PC-3 (cell line): Measurements from ENCODE around the gene RXRA. TPM values are rescaled to one million over a fixed set of nuclear protein-coding genes. Genes with fewer than 3 reads are reported as not detected.

Source experiments
- ATAC-seq: fragments of 200-7000 bp; cut with Tn5 transposase; 2 replicates; pipeline ENCODE4 v1.9.1; 2020; ENCODE audit warnings: mild to moderate bottlenecking, moderate library complexity
- BruUV-seq: library from RNA; stranded (reverse); fragments of 400-500 nt; replicated peaks from 2 replicates; lab custom pipeline; 2021; lab: Mats Ljungman, UMichigan
- CTCF ChIA-PET: fragments of 300-600 bp; sonication (Branson Sonifier 250); formaldehyde crosslinking; loops from one replicate; lab custom pipeline; 2022; ENCODE audit warnings: antibody characterized with exemption; lab: Charles Lee
- POLR2A ChIA-PET: fragments of 300-600 bp; sonication (Branson Sonifier 250); formaldehyde crosslinking; loops from one replicate; lab custom pipeline; 2022; ENCODE audit warnings: antibody characterized with exemption; ENCODE audit not compliant: unreplicated experiment; lab: Charles Lee
- DNase-seq: peaks from one replicate; pipeline ENCODE4 v3.0.0-alpha.2; 2015
- H2AFZ ChIP-seq: fragments of 300-600 bp; sonication (generic); 2 replicates; pipeline ENCODE4 v1.6.0; 2016; ENCODE audit warnings: antibody characterized with exemption, low read length
- H3F3A ChIP-seq: fragments of 300-600 bp; sonication (generic); one replicate; pipeline ENCODE4 v1.6.0; 2017; ENCODE audit warnings: antibody characterized with exemption, low read length, control low read depth, mild to moderate bottlenecking; ENCODE audit not compliant: unreplicated experiment
- H3K27ac ChIP-seq: fragments of 300-600 bp; sonication (generic); 2 replicates; pipeline ENCODE4 v1.5.1; 2016; ENCODE audit warnings: mild to moderate bottlenecking, low read length
- H3K27me3 ChIP-seq: fragments of 300-600 bp; sonication (generic); 2 replicates; pipeline ENCODE4 v1.6.1; 2016; ENCODE audit warnings: low read length, mixed read lengths
- H3K36me3 ChIP-seq: fragments of 300-600 bp; sonication (generic); 2 replicates; pipeline ENCODE4 v1.6.1; 2016; ENCODE audit warnings: low read depth, mixed run types, low read length, mixed read lengths
- H3K4me1 ChIP-seq: fragments of 300-600 bp; sonication (generic); 2 replicates; pipeline ENCODE4 v1.5.1; 2016; ENCODE audit warnings: low read length; ENCODE audit not compliant: insufficient read depth
- H3K4me2 ChIP-seq: fragments of 300-600 bp; sonication (generic); 2 replicates; pipeline ENCODE4 v1.6.0; 2016; ENCODE audit warnings: low read length
- H3K4me3 ChIP-seq: fragments of 300-600 bp; sonication (generic); 2 replicates; pipeline ENCODE4 v1.5.1; 2016; ENCODE audit warnings: mild to moderate bottlenecking, low read length, mixed read lengths
- H3K79me2 ChIP-seq: fragments of 300-600 bp; sonication (generic); 2 replicates; pipeline ENCODE4 v1.6.1; 2017; ENCODE audit warnings: low read length, mixed read lengths
- H3K9ac ChIP-seq: fragments of 300-600 bp; sonication (generic); 2 replicates; pipeline ENCODE4 v1.6.0; 2016; ENCODE audit warnings: mild to moderate bottlenecking, low read length
- H3K9me2 ChIP-seq: fragments of 300-600 bp; sonication (generic); replicated peaks from 2 replicates; pipeline ENCODE4 v1.6.1; 2016; ENCODE audit warnings: mixed run types, low read length, mixed read lengths
- H3K9me3 ChIP-seq: fragments of 300-600 bp; sonication (generic); 2 replicates; pipeline ENCODE4 v1.6.1; 2016; ENCODE audit warnings: low read length, mixed read lengths
- H4K20me1 ChIP-seq: fragments of 300-600 bp; sonication (generic); 2 replicates; pipeline ENCODE4 v1.6.1; 2016; ENCODE audit warnings: low read length, mixed read lengths
- CTCF ChIP-seq: fragments of 300-600 bp; sonication (generic); conservative IDR thresholded peaks from 2 replicates; pipeline ENCODE4 v1.5.1; 2017; ENCODE audit warnings: antibody characterized with exemption, low read depth, mild to moderate bottlenecking, low read length
- EZH2 ChIP-seq: fragments of 300-600 bp; sonication (generic); IDR thresholded peaks from one replicate; pipeline ENCODE4 v1.6.1; 2017; ENCODE audit warnings: antibody characterized with exemption, mild to moderate bottlenecking, low read length; ENCODE audit not compliant: unreplicated experiment
- EZH2phosphoT487 ChIP-seq: fragments of 300-600 bp; sonication (generic); IDR thresholded peaks from 2 replicates; pipeline ENCODE4 v1.6.1; 2018; ENCODE audit warnings: mild to moderate bottlenecking, antibody characterized with exemption, low read length, borderline replicate concordance
- intact Hi-C: fragments of 100-400 bp; cut with micrococcal nuclease; formaldehyde crosslinking; loops from 2 replicates; pipeline ENCODE4 v1.9.0; 2023
- total RNA-seq: library from RNA; depleted of rRNA; stranded (reverse); fragments of >200 nt; gene quantifications from 2 replicates; pipeline ENCODE4 v1.2.3, GENCODE V29; 2014

RXRA gene
- total RNA-seq, 1 experiment from 2014 or later = 17.5 TPM

- TSS peak; percentile 44 for BruUV-seq
- peak overlapping the region; percentile 69 for H3K9ac ChIP-seq
- DNase-seq (no peak), ATAC-seq (no peak; the same call in 1 of the 2 replicates)
- no peak overlapping the region for H2AFZ ChIP-seq
- H3K27ac ChIP-seq = no peak overlapping the region
- no peaks in the 10 kb centered on the region for H3K27me3 ChIP-seq
- H3K4me1 ChIP-seq = peaks cover 14% of the 10 kb centered on the region; the same call in 1 of the 2 replicates
- H3K9me3 ChIP-seq = no peaks in the 10 kb centered on the region
- CTCF ChIA-PET = interaction anchor here (0.6 kb wide), 1 partner anchor 165 kb away, joined by 3 read pairs; no protein-coding TSS in a partner anchor
- no peaks in the 10 kb centered on the region for H3K9me2 ChIP-seq
- POLR2A ChIA-PET = no interaction called here
- no peaks in the 10 kb centered on the region for H3K36me3 ChIP-seq
- H3F3A ChIP-seq = no peaks in the 10 kb centered on the region
- H3K4me2 ChIP-seq = peak overlapping the region; percentile 93
- intact Hi-C loops = loop anchor here (2.0 to 10.0 kb wide), 2 partner anchors 87 to 157 kb away; no protein-coding TSS in a partner anchor
- H4K20me1 ChIP-seq = peaks cover 6% of the 10 kb centered on the region; the same call in 1 of the 2 replicates
- peaks cover 59% of the 10 kb centered on the region for H3K79me2 ChIP-seq
- peak overlapping the region; percentile 86 for H3K4me3 ChIP-seq
- TF ChIP-seq EZH2phosphoT487 (no peak), EZH2 (no peak), CTCF (no peak)
Observed at GRCh38 chr9:134327671-134328231, 1.5 kb downstream of the RXRA start.

- Histone ChIP-seq H3K4me3 (peak overlapping the region; percentile 86), H3K79me2 (peaks cover 66% of the 10 kb centered on the region), H3K27ac (no peak overlapping the region), H3K9me3 (no peaks in the 10 kb centered on the region), H3K9me2 (no peaks in the 10 kb centered on the region), H3K9ac (no peak overlapping the region; the same call in 1 of the 2 replicates), H3K27me3 (no peaks in the 10 kb centered on the region), H3K36me3 (no peaks in the 10 kb centered on the region), H3K4me1 (peaks cover 14% of the 10 kb centered on the region; the same call in 1 of the 2 replicates), H3F3A (no peaks in the 10 kb centered on the region), H2AFZ (no peak overlapping the region), H4K20me1 (peaks cover 6% of the 10 kb centered on the region; the same call in 1 of the 2 replicates), H3K4me2 (peak overlapping the region; percentile 93)
- no TSS peak for BruUV-seq
- ChIA-PET POLR2A (no interaction called here), CTCF (no interaction called here)
- no peak for DNase-seq
- no peak for ATAC-seq
- TF ChIP-seq EZH2 (no peak), CTCF (no peak), EZH2phosphoT487 (no peak)
- intact Hi-C loops = loop anchor here (2.0 to 10.0 kb wide), 2 partner anchors 86 to 158 kb away; no protein-coding TSS in a partner anchor
Observed at GRCh38 chr9:134328341-134328840, 2.1 kb downstream of the RXRA start.
